OCI-LY7 (cell line): ENCODE results near the gene CDK5. TPM values are rescaled to one million over a fixed set of nuclear protein-coding genes. Genes with fewer than 3 reads are reported as not detected.

Source experiments
- BruUV-seq: library from RNA; stranded (reverse); fragments of 400-500 nt; replicated peaks from 2 replicates; lab custom pipeline; 2021; lab: Mats Ljungman, UMichigan
- CTCF ChIA-PET: fragments of 300-600 bp; sonication (Branson Sonifier 250); formaldehyde crosslinking; loops from one replicate; lab custom pipeline; 2022; ENCODE audit warnings: antibody characterized with exemption; ENCODE audit not compliant: unreplicated experiment; lab: Charles Lee
- POLR2A ChIA-PET: fragments of 300-600 bp; sonication (Branson Sonifier 250); formaldehyde crosslinking; loops from one replicate; lab custom pipeline; 2022; ENCODE audit warnings: antibody characterized with exemption; lab: Charles Lee
- DNase-seq: peaks from one replicate; pipeline ENCODE4 v3.0.0-alpha.2; 2015; ENCODE audit warnings: low spot score
- H2AFZ ChIP-seq: fragments of 200-600 bp; sonication (generic), shearing (Covaris generic); 2 replicates; pipeline ENCODE4 v1.6.1; 2014; ENCODE audit warnings: mild to moderate bottlenecking, antibody characterized with exemption, low read length, moderate library complexity
- H3K27ac ChIP-seq: fragments of 200-600 bp; sonication (generic); 2 replicates; pipeline ENCODE4 v1.5.1; 2014; ENCODE audit warnings: mixed run types, low read depth, mild to moderate bottlenecking, moderate library complexity, low read length, inconsistent platforms; ENCODE audit not compliant: poor library complexity, severe bottlenecking
- H3K36me3 ChIP-seq: fragments of 200-600 bp; sonication (generic); 2 replicates; pipeline ENCODE4 v1.6.1; 2014; ENCODE audit warnings: mild to moderate bottlenecking, antibody characterized with exemption, low read length, moderate library complexity, mixed read lengths; ENCODE audit not compliant: insufficient read depth
- H3K4me1 ChIP-seq: fragments of 200-600 bp; sonication (generic); 2 replicates; pipeline ENCODE4 v1.5.1; 2014; ENCODE audit warnings: mild to moderate bottlenecking, low read length; ENCODE audit not compliant: insufficient read depth, poor library complexity, severe bottlenecking
- H3K4me2 ChIP-seq: fragments of 200-600 bp; sonication (generic); 2 replicates; pipeline ENCODE4 v1.6.1; 2014; ENCODE audit warnings: mild to moderate bottlenecking, low read length
- H3K4me3 ChIP-seq: fragments of 200-600 bp; sonication (generic); 2 replicates; pipeline ENCODE4 v1.5.1; 2014; ENCODE audit warnings: mild to moderate bottlenecking, low read depth, low read length; ENCODE audit not compliant: poor library complexity, severe bottlenecking
- H3K79me2 ChIP-seq: fragments of 200-600 bp; sonication (generic); 2 replicates; pipeline ENCODE4 v1.6.1; 2016; ENCODE audit warnings: low read depth, mild to moderate bottlenecking, low read length, moderate library complexity, mixed read lengths; ENCODE audit not compliant: insufficient read depth
- H3K9me2 ChIP-seq: fragments of 200-600 bp; sonication (generic); 2 replicates; pipeline ENCODE4 v1.6.1; 2016; ENCODE audit warnings: mild to moderate bottlenecking, low read length, mixed read lengths; ENCODE audit not compliant: insufficient read depth
- H3K9me3 ChIP-seq: fragments of 200-600 bp; sonication (generic); 2 replicates; pipeline ENCODE4 v1.6.1; 2014; ENCODE audit warnings: mild to moderate bottlenecking, mixed run types, low read length, mixed read lengths
- H4K20me1 ChIP-seq: fragments of 200-600 bp; sonication (generic); 2 replicates; pipeline ENCODE4 v1.6.1; 2014; ENCODE audit warnings: mild to moderate bottlenecking, antibody characterized with exemption, low read length, moderate library complexity, mixed read lengths; ENCODE audit not compliant: insufficient read depth
- EZH2phosphoT487 ChIP-seq: fragments of 200-600 bp; sonication (generic); IDR thresholded peaks from 2 replicates; pipeline ENCODE4 v1.6.1; 2018; ENCODE audit warnings: low read depth, borderline replicate concordance, mild to moderate bottlenecking, mixed run types, antibody characterized with exemption, low read length, moderate library complexity, mixed read lengths
- intact Hi-C: fragments of 100-400 bp; cut with micrococcal nuclease; formaldehyde crosslinking; loops from one replicate; pipeline ENCODE4 v1.10.0; 2022; ENCODE audit not compliant: unreplicated experiment
- total RNA-seq, 2 experiments: library from RNA; depleted of rRNA in 1 of 2; stranded (reverse); fragments of >200 nt in 1 of 2; shearing (Covaris generic) in 1 of 2; gene quantifications; 2 replicates each; pipeline ENCODE4 v1.2.3, GENCODE V29; 2014 to 2022
- TF ChIP-seq, protein P1 (sequence below): fragments of 200-600 bp; sonication (generic); conservative IDR thresholded peaks from 2 replicates; pipeline ENCODE4 v1.5.1; 2014; ENCODE audit warnings: mild to moderate bottlenecking, antibody characterized with exemption, low read length, moderate library complexity, mixed read lengths

Gene CDK5
- total RNA-seq, 2 experiments from 2014 or later: 23.7 to 30.9 TPM

DNA sequence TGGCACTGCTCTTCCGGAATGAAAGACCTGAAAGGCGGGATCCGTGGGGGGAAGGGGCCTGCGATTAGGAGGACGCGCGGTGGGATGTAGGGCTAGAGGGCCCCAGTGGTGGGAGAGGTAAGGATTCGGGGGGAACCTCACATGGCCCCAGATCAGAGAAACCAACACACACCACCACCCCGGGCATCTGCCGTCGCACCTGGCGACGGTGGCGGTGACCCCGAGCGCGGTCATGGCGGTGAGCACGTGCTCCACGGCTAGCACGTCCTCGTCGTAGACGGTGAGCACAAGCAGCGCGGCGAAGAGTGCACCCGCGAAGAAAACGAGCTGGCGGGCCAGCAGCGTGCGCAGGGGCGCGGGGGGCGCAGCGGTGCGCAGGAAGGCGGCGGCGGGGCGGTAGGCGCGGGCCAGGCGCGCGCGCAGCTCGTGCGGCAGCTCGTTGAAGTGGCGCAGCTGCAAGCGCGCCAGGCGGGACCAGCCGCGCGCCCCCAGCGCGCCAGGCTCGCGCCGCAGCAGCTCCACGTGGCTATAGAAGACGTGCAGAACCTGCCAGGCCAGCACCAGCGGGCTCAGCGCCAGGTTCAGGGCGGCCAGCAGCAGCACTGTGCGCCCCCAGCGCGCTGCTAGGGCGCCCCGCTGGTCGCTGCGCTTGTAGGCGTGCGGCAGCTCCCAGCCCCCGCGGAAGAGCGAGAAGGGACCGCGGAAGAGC is 39.1 kb downstream of the CDK5 start:
- POLR2A ChIA-PET: no interaction called here
- peaks cover 10% of the 10 kb centered on the region for H3K4me1 ChIP-seq
- TF ChIP-seq, protein P1, sequence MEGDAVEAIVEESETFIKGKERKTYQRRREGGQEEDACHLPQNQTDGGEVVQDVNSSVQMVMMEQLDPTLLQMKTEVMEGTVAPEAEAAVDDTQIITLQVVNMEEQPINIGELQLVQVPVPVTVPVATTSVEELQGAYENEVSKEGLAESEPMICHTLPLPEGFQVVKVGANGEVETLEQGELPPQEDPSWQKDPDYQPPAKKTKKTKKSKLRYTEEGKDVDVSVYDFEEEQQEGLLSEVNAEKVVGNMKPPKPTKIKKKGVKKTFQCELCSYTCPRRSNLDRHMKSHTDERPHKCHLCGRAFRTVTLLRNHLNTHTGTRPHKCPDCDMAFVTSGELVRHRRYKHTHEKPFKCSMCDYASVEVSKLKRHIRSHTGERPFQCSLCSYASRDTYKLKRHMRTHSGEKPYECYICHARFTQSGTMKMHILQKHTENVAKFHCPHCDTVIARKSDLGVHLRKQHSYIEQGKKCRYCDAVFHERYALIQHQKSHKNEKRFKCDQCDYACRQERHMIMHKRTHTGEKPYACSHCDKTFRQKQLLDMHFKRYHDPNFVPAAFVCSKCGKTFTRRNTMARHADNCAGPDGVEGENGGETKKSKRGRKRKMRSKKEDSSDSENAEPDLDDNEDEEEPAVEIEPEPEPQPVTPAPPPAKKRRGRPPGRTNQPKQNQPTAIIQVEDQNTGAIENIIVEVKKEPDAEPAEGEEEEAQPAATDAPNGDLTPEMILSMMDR: peak; percentile 9; the same call in 1 of the 2 replicates
- no peak for TF ChIP-seq EZH2phosphoT487
- peak overlapping the region; percentile 44 for H3K4me3 ChIP-seq
- BruUV-seq: no TSS peak
- CTCF ChIA-PET: interaction anchor here (0.5 to 1.4 kb wide), 3 partner anchors 10 to 120 kb away, joined by 3 to 4 read pairs (median 4); no protein-coding TSS in a partner anchor
- H3K4me2 ChIP-seq: peak overlapping the region; percentile 59
- no peaks in the 10 kb centered on the region for H3K36me3 ChIP-seq
- no peak overlapping the region for H3K27ac ChIP-seq
- no peaks in the 10 kb centered on the region for H3K9me2 ChIP-seq
- intact Hi-C loops: loop anchor here (1.0 to 5.0 kb wide), 2 partner anchors 55 to 94 kb away; no protein-coding TSS in a partner anchor
- H4K20me1 ChIP-seq: no peaks in the 10 kb centered on the region
- H2AFZ ChIP-seq: 0 out of 2 replicates have a peak overlapping the region, but pooled peaks have one; percentile 53
- no peaks in the 10 kb centered on the region for H3K79me2 ChIP-seq
- no peaks in the 10 kb centered on the region for H3K9me3 ChIP-seq
- no peak for DNase-seq

DNA sequence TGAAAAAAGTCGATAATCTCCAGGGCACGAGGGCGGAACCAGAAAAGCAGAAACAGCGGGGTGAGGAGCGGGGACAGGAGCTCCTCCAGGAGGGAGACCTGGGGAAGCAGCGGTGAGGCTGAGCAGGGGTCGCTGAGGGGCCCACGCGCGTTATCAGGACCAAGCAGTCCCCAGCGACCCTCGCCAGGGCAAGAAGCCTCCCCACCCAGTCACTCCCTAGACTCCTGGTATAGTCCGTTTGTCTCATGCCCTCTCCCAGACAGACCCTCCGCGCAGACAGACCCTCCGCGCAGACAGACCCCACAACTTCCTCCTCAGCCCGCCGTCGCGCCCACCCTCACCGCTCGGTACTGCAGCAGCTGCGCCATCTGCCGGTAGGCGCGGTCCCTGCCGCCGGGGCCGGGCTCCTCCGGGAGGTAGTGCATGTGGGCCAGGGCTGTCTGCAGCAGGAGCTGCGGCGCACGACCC is 39.7 kb downstream of the CDK5 start:
- no peaks in the 10 kb centered on the region for H3K79me2 ChIP-seq
- no peaks in the 10 kb centered on the region for H3K9me3 ChIP-seq
- no peaks in the 10 kb centered on the region for H3K9me2 ChIP-seq
- no TSS peak for BruUV-seq
- ChIA-PET POLR2A (no interaction called here), CTCF (interaction anchor here (0.5 to 1.4 kb wide), 3 partner anchors 9 to 120 kb away, joined by 3 to 4 read pairs (median 4); no protein-coding TSS in a partner anchor)
- peak overlapping the region; percentile 44 for H3K4me3 ChIP-seq
- H3K36me3 ChIP-seq: no peaks in the 10 kb centered on the region
- H3K27ac ChIP-seq: no peak overlapping the region
- DNase-seq: peak; percentile 72
- intact Hi-C loops: loop anchor here (1.0 to 5.0 kb wide), 2 partner anchors 55 to 94 kb away; no protein-coding TSS in a partner anchor
- no peaks in the 10 kb centered on the region for H4K20me1 ChIP-seq
- TF ChIP-seq, protein P1: peak; percentile 90
- no peak for TF ChIP-seq EZH2phosphoT487
- peak overlapping the region; percentile 53; the same call in 1 of the 2 replicates for H2AFZ ChIP-seq
- peaks cover 10% of the 10 kb centered on the region for H3K4me1 ChIP-seq
- peak overlapping the region; percentile 59 for H3K4me2 ChIP-seq
